BE2C (cell line): Measurements from ENCODE around the gene EYS.

Experiments
- DNase-seq: peaks from one replicate; pipeline ENCODE4 v3.0.0-alpha.2; 2020
- H3K27me3 ChIP-seq: fragments of 250-450 bp; sonication (Bioruptor Pico); 2 replicates; pipeline ENCODE4 v1.5.1; 2020; ENCODE audit warnings: mild to moderate bottlenecking
- H3K36me3 ChIP-seq: fragments of 250-450 bp; sonication (Bioruptor Pico); 2 replicates; pipeline ENCODE4 v1.5.1; 2020; ENCODE audit warnings: mild to moderate bottlenecking
- H3K4me1 ChIP-seq: fragments of 250-450 bp; sonication (Bioruptor Pico); 2 replicates; pipeline ENCODE4 v1.5.1; 2020
- H3K4me3 ChIP-seq: 2 replicates; pipeline ENCODE4 v1.5.1; 2011; ENCODE audit warnings: low read depth, low read length
- H3K9me3 ChIP-seq: fragments of 250-450 bp; sonication (Bioruptor Pico); 2 replicates; pipeline ENCODE4 v1.5.1; 2020
- CTCF ChIP-seq: IDR thresholded peaks from 2 replicates; pipeline ENCODE4 v1.5.1; 2012; ENCODE audit warnings: mild to moderate bottlenecking, low read depth, low read length

EYS gene

GRCh38 chr6:64539917-64540316 lies 1167.1 kb downstream of the EYS start:
- TF ChIP-seq CTCF: no peak
- Histone ChIP-seq H3K27me3 (no peaks in the 10 kb centered on the region), H3K36me3 (no peaks in the 10 kb centered on the region), H3K4me1 (no peaks in the 10 kb centered on the region), H3K4me3 (no peak overlapping the region), H3K9me3 (no peaks in the 10 kb centered on the region)
- no peak for DNase-seq

GRCh38 chr6:64538722-64539121 lies 1168.3 kb downstream of the EYS start:
- H3K4me1 ChIP-seq: no peaks in the 10 kb centered on the region
- no peak overlapping the region for H3K4me3 ChIP-seq
- H3K36me3 ChIP-seq: no peaks in the 10 kb centered on the region
- DNase-seq: peak; percentile 10
- TF ChIP-seq CTCF: no peak
- no peaks in the 10 kb centered on the region for H3K9me3 ChIP-seq
- no peaks in the 10 kb centered on the region for H3K27me3 ChIP-seq

GRCh38 chr6:64527899-64528298 lies 1179.1 kb downstream of the EYS start:
- Histone ChIP-seq H3K27me3 (no peaks in the 10 kb centered on the region), H3K4me3 (no peak overlapping the region), H3K4me1 (no peaks in the 10 kb centered on the region; the same call in 1 of the 2 replicates), H3K9me3 (no peaks in the 10 kb centered on the region), H3K36me3 (no peaks in the 10 kb centered on the region)
- TF ChIP-seq CTCF: no peak
- DNase-seq: no peak

- H3K4me3 ChIP-seq: no peak overlapping the region
- no peaks in the 10 kb centered on the region for H3K27me3 ChIP-seq
- H3K4me1 ChIP-seq: no peaks in the 10 kb centered on the region
- no peaks in the 10 kb centered on the region for H3K36me3 ChIP-seq
- no peak for TF ChIP-seq CTCF
- no peaks in the 10 kb centered on the region for H3K9me3 ChIP-seq
- no peak for DNase-seq
Observed at GRCh38 chr6:64522859-64523258, 1184.2 kb downstream of the EYS start.

GRCh38 chr6:64520050-64520449 lies 1187.0 kb downstream of the EYS start:
- no peaks in the 10 kb centered on the region for H3K27me3 ChIP-seq
- DNase-seq: no peak
- TF ChIP-seq CTCF: no peak
- no peaks in the 10 kb centered on the region for H3K36me3 ChIP-seq
- no peaks in the 10 kb centered on the region for H3K4me1 ChIP-seq
- H3K9me3 ChIP-seq: no peaks in the 10 kb centered on the region
- H3K4me3 ChIP-seq: no peak overlapping the region

- no peak for DNase-seq
- no peak for TF ChIP-seq CTCF
- Histone ChIP-seq H3K4me3 (no peak overlapping the region), H3K27me3 (no peaks in the 10 kb centered on the region), H3K36me3 (no peaks in the 10 kb centered on the region), H3K9me3 (no peaks in the 10 kb centered on the region), H3K4me1 (no peaks in the 10 kb centered on the region)
Observed at GRCh38 chr6:64516393-64516792, 1190.6 kb downstream of the EYS start.
